Gastrocnemius medialis (tissue), 4 donors: Measurements from ENCODE around the gene PDCD7. TPM values are rescaled to one million over a fixed set of nuclear protein-coding genes. Genes with fewer than 3 reads are reported as not detected.

Experiments
- ATAC-seq, 2 donors: fragments of 150-250 bp; one replicate each; pipeline ENCODE4 v1.9.1; 2016
- DNase-seq, 2 donors: peaks; one replicate each; pipeline ENCODE4 v3.0.0-alpha.2; 2019
- H3K27ac ChIP-seq, 4 donors: fragments of 200-600 bp; sonication (generic); 1 replicate in 1 of 4; 2 replicates in 3 of 4; pipeline ENCODE4 v1.5.1; 2016 to 2018; ENCODE audit warnings: mild to moderate bottlenecking in 2 of 4, moderate library complexity in 1 of 4
- H3K27me3 ChIP-seq, 3 donors: fragments of 200-600 bp; sonication (generic) in 2 of 3; 1 replicate in 1 of 3; 2 replicates in 2 of 3; pipeline versions ENCODE4 v1.5.1 to v1.6.0; 2016 to 2019; ENCODE audit warnings: mild to moderate bottlenecking in 1 of 3, moderate library complexity in 1 of 3
- H3K36me3 ChIP-seq, 2 donors: fragments of 200-600 bp; sonication (generic) in 1 of 2; one replicate each; pipeline ENCODE4 v1.5.1; 2017 to 2018
- H3K4me1 ChIP-seq, 2 donors: fragments of 200-600 bp; sonication (generic) in 1 of 2; one replicate each; pipeline ENCODE4 v1.5.1; 2016 to 2017; ENCODE audit warnings: mild to moderate bottlenecking in 2 of 2
- H3K4me3 ChIP-seq, 4 donors: fragments of 200-600 bp; sonication (generic) in 3 of 4; 1 replicate in 1 of 4; 2 replicates in 3 of 4; pipeline ENCODE4 v1.5.1; 2016 to 2019; ENCODE audit warnings: mild to moderate bottlenecking in 2 of 4
- H3K9me3 ChIP-seq, 3 donors: fragments of 200-600 bp; sonication (generic) in 2 of 3; 1 replicate in 1 of 3; 2 replicates in 2 of 3; pipeline ENCODE4 v1.5.1; 2016 to 2019
- POLR2A ChIP-seq, 2 donors: fragments of 450-650 bp; IDR thresholded peaks; one replicate each; pipeline ENCODE4 v1.6.1; 2017; ENCODE audit warnings: antibody characterized with exemption in 2 of 2, mild to moderate bottlenecking in 2 of 2, moderate library complexity in 2 of 2
- in situ Hi-C, 4 donors: fragments of 200-750 bp; cut with MboI; loops; one replicate each; pipeline versions ENCODE4 v1.15.0 to v1.8.0; 2017; ENCODE audit warnings: low sequenced_read_pairs in 4 of 4
- intact Hi-C: fragments of 100-400 bp; cut with DNase I; formaldehyde crosslinking; loops from one replicate; pipeline ENCODE4 v1.15.1; 2023; ENCODE audit warnings: low total_unique reads
- total RNA-seq, 4 donors: library from RNA; depleted of rRNA; stranded (reverse); fragments of >200 nt; gene quantifications; one replicate each; pipeline versions ENCODE4 v1.1.0 to v1.2.3, GENCODE V29; 2016
- TF ChIP-seq, protein P1 (sequence below), 5 experiments: fragments of 450-650 bp in 3 of 5; fragments of 200-600 bp in 2 of 5; sonication (generic) in 2 of 5; IDR thresholded peaks in 4 of 5; conservative IDR thresholded peaks in 1 of 5; 1 replicate in 4 of 5; 2 replicates in 1 of 5; pipeline ENCODE4 v1.5.1; 2016 to 2019; ENCODE audit warnings: antibody characterized with exemption in 5 of 5, mild to moderate bottlenecking in 3 of 5, moderate library complexity in 3 of 5

PDCD7 gene
- total RNA-seq, 4 donors from 2014 or later: 10.4 to 15.7 (median 12.4) TPM

DNA sequence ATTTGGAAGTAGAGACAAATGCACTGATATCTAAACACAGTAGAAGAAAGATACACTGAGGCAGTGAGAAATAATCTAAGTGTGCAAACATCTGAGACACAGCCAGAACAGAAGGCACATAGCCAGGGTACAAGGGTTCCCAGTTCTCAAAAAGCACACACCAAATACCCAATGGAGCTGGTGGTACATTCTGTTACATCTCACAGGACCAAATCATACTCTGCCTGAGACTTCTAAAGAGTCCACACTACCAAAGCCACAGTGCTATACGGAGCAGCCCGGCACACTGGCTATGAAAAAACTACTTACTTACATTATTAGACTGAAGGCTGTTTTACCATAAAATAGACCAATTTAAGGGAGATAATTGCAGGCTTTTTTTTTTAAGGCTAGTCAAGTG lies 32.3 kb upstream of the PDCD7 start:
- TF ChIP-seq POLR2A (IDR thresholded peaks at IDR 0.05): no peak
- no peaks in the 10 kb centered on the region for H3K27me3 ChIP-seq
- no peak for DNase-seq
- intact Hi-C loops (no loop called here), in situ Hi-C loops (no loop called here)
- H3K4me3 ChIP-seq: no peak overlapping the region
- peaks cover 0 to 35% of the 10 kb centered on the region in 2 donors for H3K36me3 ChIP-seq
- H3K4me1 ChIP-seq: peaks cover 23 to 26% of the 10 kb centered on the region in 2 donors
- ATAC-seq: no peak
- H3K9me3 ChIP-seq: no peaks in the 10 kb centered on the region
- H3K27ac ChIP-seq: peak overlapping the region in 1 of 4 donors; percentile 37

DNA sequence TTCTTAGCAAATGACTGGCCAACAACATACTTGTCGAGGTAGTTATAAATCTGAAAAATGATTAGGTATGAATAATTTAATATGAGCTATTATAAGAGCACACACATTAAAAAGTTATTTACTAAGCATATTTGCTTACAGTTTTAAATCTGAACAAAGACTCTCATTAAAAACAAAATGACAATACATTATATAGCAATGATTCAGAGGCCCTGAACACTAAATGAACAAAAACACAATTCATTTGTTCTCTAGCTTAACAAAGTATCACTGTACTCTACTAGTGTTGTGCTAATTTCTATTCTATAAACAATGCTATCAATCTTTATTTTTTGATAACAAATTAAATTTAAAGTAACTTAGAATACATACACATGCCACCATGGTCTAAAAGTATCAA lies 30.5 kb upstream of the PDCD7 start:
- intact Hi-C loops: no loop called here
- DNase-seq (no peak), ATAC-seq (no peak)
- Histone ChIP-seq H3K4me1 (peaks cover 23 to 26% of the 10 kb centered on the region in 2 donors), H3K36me3 (peaks cover 0 to 26% of the 10 kb centered on the region in 2 donors), H3K27me3 (no peaks in the 10 kb centered on the region), H3K4me3 (no peak overlapping the region), H3K27ac (peak overlapping the region in 3 of 4 donors; percentile 2 to 66 (median 45)), H3K9me3 (no peaks in the 10 kb centered on the region)
- in situ Hi-C loops: no loop called here
- no peak for TF ChIP-seq POLR2A (IDR thresholded peaks at IDR 0.05)

DNA sequence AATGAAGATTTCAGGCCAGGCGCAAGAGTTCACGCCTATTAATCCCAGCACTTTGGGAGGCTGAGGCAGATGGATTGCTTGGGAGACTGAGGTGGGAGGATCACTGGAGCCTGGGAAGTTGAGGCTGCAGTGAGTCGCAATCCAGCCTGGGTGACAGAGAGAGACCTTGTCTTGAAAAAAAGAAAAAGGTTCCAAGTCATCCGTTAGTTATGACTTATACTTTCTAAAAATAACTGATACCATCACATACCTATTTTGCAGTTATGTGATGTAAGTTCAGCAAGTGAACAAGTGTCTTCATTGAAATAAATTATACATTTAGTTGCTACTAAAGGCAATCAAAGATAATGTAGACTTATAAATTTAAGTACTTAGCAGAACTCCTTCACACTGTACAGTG lies 29.4 kb upstream of the PDCD7 start:
- peak overlapping the region; percentile 45 to 66 (median 58) for H3K27ac ChIP-seq
- H3K36me3 ChIP-seq: peaks cover 2 to 29% of the 10 kb centered on the region in 2 donors
- ATAC-seq: peak; percentile 98 to 99
- in situ Hi-C loops (no loop called here), intact Hi-C loops (loop anchor here (2.0 kb wide), 1 partner anchor 22 kb away; the partner anchor contains the start of gene CLPX)
- DNase-seq: peak in 1 of 2 donors; percentile 42
- no peaks in the 10 kb centered on the region for H3K27me3 ChIP-seq
- H3K4me1 ChIP-seq: peaks cover 23 to 26% of the 10 kb centered on the region in 2 donors
- no peak overlapping the region for H3K4me3 ChIP-seq
- H3K9me3 ChIP-seq: no peaks in the 10 kb centered on the region
- no peak for TF ChIP-seq POLR2A (IDR thresholded peaks at IDR 0.05)
- TF ChIP-seq, protein P1, sequence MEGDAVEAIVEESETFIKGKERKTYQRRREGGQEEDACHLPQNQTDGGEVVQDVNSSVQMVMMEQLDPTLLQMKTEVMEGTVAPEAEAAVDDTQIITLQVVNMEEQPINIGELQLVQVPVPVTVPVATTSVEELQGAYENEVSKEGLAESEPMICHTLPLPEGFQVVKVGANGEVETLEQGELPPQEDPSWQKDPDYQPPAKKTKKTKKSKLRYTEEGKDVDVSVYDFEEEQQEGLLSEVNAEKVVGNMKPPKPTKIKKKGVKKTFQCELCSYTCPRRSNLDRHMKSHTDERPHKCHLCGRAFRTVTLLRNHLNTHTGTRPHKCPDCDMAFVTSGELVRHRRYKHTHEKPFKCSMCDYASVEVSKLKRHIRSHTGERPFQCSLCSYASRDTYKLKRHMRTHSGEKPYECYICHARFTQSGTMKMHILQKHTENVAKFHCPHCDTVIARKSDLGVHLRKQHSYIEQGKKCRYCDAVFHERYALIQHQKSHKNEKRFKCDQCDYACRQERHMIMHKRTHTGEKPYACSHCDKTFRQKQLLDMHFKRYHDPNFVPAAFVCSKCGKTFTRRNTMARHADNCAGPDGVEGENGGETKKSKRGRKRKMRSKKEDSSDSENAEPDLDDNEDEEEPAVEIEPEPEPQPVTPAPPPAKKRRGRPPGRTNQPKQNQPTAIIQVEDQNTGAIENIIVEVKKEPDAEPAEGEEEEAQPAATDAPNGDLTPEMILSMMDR (IDR thresholded peaks at IDR 0.05 in 4 of 5, conservative IDR thresholded peaks at IDR 0.05 in 1 of 5): no peak

DNA sequence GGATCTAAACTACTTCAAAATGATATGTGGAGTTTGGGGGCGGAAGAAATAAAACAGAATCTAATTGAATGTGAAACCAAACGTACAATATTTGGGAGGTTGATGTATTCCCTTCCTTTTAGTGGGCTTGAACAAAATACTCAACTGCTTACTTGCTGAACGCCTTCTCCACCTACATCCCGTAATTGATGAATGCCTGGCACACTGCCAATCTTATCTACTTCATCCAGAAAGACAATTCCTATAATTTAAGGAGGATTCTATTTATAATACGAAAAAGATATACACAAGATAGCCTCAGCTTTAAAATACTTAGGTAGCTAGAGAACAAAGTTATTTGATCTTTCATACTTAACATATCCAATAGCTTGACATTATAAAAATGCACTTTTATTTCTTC lies 23.1 kb upstream of the PDCD7 start:
- Histone ChIP-seq H3K4me1 (peaks cover 0 to under 1% of the 10 kb centered on the region in 2 donors), H3K9me3 (no peaks in the 10 kb centered on the region), H3K4me3 (no peak overlapping the region), H3K27me3 (no peaks in the 10 kb centered on the region), H3K36me3 (peaks cover 15 to 70% of the 10 kb centered on the region in 2 donors), H3K27ac (no peak overlapping the region)
- no peak for ATAC-seq
- intact Hi-C loops (no loop called here), in situ Hi-C loops (no loop called here)
- DNase-seq: no peak
- TF ChIP-seq POLR2A (IDR thresholded peaks at IDR 0.05): no peak
- TF ChIP-seq, protein P1 (IDR thresholded peaks at IDR 0.05 in 4 of 5, conservative IDR thresholded peaks at IDR 0.05 in 1 of 5): no peak

GRCh38 chr15:65154720-65155119 lies 21.1 kb upstream of the PDCD7 start:
- no peak for TF ChIP-seq POLR2A (IDR thresholded peaks at IDR 0.05)
- TF ChIP-seq, protein P1 (IDR thresholded peaks at IDR 0.05 in 4 of 5, conservative IDR thresholded peaks at IDR 0.05 in 1 of 5): no peak
- no peak overlapping the region for H3K27ac ChIP-seq
- DNase-seq (no peak), ATAC-seq (no peak)
- no peaks in the 10 kb centered on the region for H3K27me3 ChIP-seq
- in situ Hi-C loops: no loop called here
- H3K9me3 ChIP-seq: no peaks in the 10 kb centered on the region
- no peak overlapping the region for H3K4me3 ChIP-seq
- no peaks in the 10 kb centered on the region for H3K4me1 ChIP-seq
- peaks cover 15 to 86% of the 10 kb centered on the region in 2 donors for H3K36me3 ChIP-seq
- intact Hi-C loops: loop anchor here (5.0 kb wide), 1 partner anchor 1027 kb away; no protein-coding TSS in a partner anchor

DNA sequence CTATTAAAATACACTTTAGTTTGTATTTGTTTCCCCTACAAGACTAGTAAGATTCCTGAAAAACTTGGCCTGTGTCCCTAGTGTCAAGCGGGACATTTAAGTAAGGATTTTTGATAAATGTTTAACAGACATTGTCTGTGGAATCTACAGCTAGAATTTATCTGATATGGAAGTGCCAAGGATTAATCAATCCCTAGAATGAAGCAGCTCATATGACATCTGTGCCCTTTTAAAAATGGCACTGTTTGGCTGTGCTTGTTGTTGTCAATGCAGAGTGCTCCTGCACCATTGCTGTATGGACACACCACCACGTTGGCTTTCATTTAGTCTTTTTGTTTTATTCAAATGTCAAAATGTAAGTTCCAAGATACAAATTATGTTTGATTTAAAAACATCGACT lies 14.3 kb upstream of the PDCD7 start:
- H3K36me3 ChIP-seq: peaks cover 0 to 48% of the 10 kb centered on the region in 2 donors
- in situ Hi-C loops: no loop called here

More for the DNA sequence above, 14.3 kb upstream of the PDCD7 start:
- Histone ChIP-seq H3K4me1 (peaks cover 0 to 5% of the 10 kb centered on the region in 2 donors), H3K27me3 (no peaks in the 10 kb centered on the region), H3K4me3 (no peak overlapping the region), H3K9me3 (no peaks in the 10 kb centered on the region), H3K27ac (no peak overlapping the region)
- intact Hi-C loops: no loop called here
- DNase-seq (no peak), ATAC-seq (no peak)
- no peak for TF ChIP-seq POLR2A (IDR thresholded peaks at IDR 0.05)
- TF ChIP-seq, protein P1 (IDR thresholded peaks at IDR 0.05 in 4 of 5, conservative IDR thresholded peaks at IDR 0.05 in 1 of 5): no peak
